Right atrium auricular region (tissue), 2 donors: ENCODE measurements around the gene RUNX2. TPM values are rescaled to one million over a fixed set of nuclear protein-coding genes. Genes with fewer than 3 reads are reported as not detected.

Source experiments
- DNase-seq: peaks from one replicate; pipeline ENCODE4 v3.0.0-alpha.2; 2019; ENCODE audit warnings: low spot score
- H3K27ac ChIP-seq, 2 donors: fragments of 200-600 bp; sonication (generic); 1 replicate in 1 of 2; 2 replicates in 1 of 2; pipeline ENCODE4 v1.5.1; 2016 to 2019
- H3K27me3 ChIP-seq, 2 donors: fragments of 200-600 bp; sonication (generic); one replicate each; pipeline versions ENCODE4 v1.5.1 to v1.6.0; 2017 to 2019
- H3K36me3 ChIP-seq: fragments of 200-600 bp; sonication (generic); one replicate; pipeline ENCODE4 v1.5.1; 2016
- H3K4me1 ChIP-seq, 2 donors: fragments of 200-600 bp; sonication (generic); one replicate each; pipeline versions ENCODE4 v1.5.1 to v1.6.0; 2017 to 2019
- H3K4me3 ChIP-seq, 2 donors: fragments of 200-600 bp; sonication (generic); 1 replicate in 1 of 2; 2 replicates in 1 of 2; pipeline ENCODE4 v1.5.1; 2017 to 2019; ENCODE audit warnings: mild to moderate bottlenecking in 1 of 2, moderate library complexity in 1 of 2
- H3K9me3 ChIP-seq, 2 donors: fragments of 200-600 bp; sonication (generic); one replicate each; pipeline ENCODE4 v1.5.1; 2019
- CTCF ChIP-seq, 2 donors: fragments of 200-600 bp; sonication (generic); IDR thresholded peaks; one replicate each; pipeline ENCODE4 v1.5.1; 2019; ENCODE audit warnings: antibody characterized with exemption in 2 of 2
- total RNA-seq, 2 donors: library from RNA; depleted of rRNA; stranded (reverse); fragments of >200 nt; gene quantifications; one replicate each; pipeline ENCODE4 v1.1.0, GENCODE V29; 2016

The RUNX2 gene
- total RNA-seq, 2 donors from 2014 or later = 0.55 to 0.85 TPM

- DNase-seq = no peak
- Histone ChIP-seq H3K4me1 (no peaks in the 10 kb centered on the region), H3K36me3 (no peaks in the 10 kb centered on the region), H3K4me3 (no peak overlapping the region), H3K27me3 (no peaks in the 10 kb centered on the region), H3K9me3 (no peaks in the 10 kb centered on the region), H3K27ac (no peak overlapping the region)
- no peak for TF ChIP-seq CTCF (IDR thresholded peaks at IDR 0.05)
Observed at GRCh38 chr6:45696738-45697137, 368.6 kb downstream of the RUNX2 start.

- Histone ChIP-seq H3K4me1 (no peaks in the 10 kb centered on the region), H3K36me3 (no peaks in the 10 kb centered on the region), H3K27ac (no peak overlapping the region), H3K9me3 (no peaks in the 10 kb centered on the region), H3K27me3 (no peaks in the 10 kb centered on the region), H3K4me3 (no peak overlapping the region)
- no peak for TF ChIP-seq CTCF (IDR thresholded peaks at IDR 0.05)
- no peak for DNase-seq
Observed at GRCh38 chr6:45697605-45698004, 369.5 kb downstream of the RUNX2 start.

- no peaks in the 10 kb centered on the region for H3K4me1 ChIP-seq
- no peaks in the 10 kb centered on the region for H3K9me3 ChIP-seq
- no peaks in the 10 kb centered on the region for H3K27me3 ChIP-seq
- no peak for DNase-seq
- H3K36me3 ChIP-seq = no peaks in the 10 kb centered on the region
- H3K27ac ChIP-seq = no peak overlapping the region
- H3K4me3 ChIP-seq = no peak overlapping the region
- no peak for TF ChIP-seq CTCF (IDR thresholded peaks at IDR 0.05)
Observed at GRCh38 chr6:45698046-45698445, 369.9 kb downstream of the RUNX2 start.

GRCh38 chr6:45699663-45700062 lies 371.5 kb downstream of the RUNX2 start:
- Histone ChIP-seq H3K27ac (no peak overlapping the region), H3K4me1 (no peaks in the 10 kb centered on the region), H3K9me3 (no peaks in the 10 kb centered on the region), H3K4me3 (no peak overlapping the region), H3K27me3 (no peaks in the 10 kb centered on the region), H3K36me3 (no peaks in the 10 kb centered on the region)
- DNase-seq = no peak
- no peak for TF ChIP-seq CTCF (IDR thresholded peaks at IDR 0.05)

GRCh38 chr6:45702849-45703739 lies 375.0 kb downstream of the RUNX2 start:
- Histone ChIP-seq H3K9me3 (no peaks in the 10 kb centered on the region), H3K4me3 (no peak overlapping the region), H3K36me3 (no peaks in the 10 kb centered on the region), H3K27me3 (no peaks in the 10 kb centered on the region), H3K4me1 (no peaks in the 10 kb centered on the region), H3K27ac (no peak overlapping the region)
- no peak for DNase-seq
- TF ChIP-seq CTCF (IDR thresholded peaks at IDR 0.05) = no peak
